SIG-M5 (cell line): Measurements from ENCODE around the gene NRCAM.

Source experiments
- DNase-seq: peaks from one replicate; lab custom pipeline; 2025; lab: John Stamatoyannopoulos, UW

Gene NRCAM

DNA sequence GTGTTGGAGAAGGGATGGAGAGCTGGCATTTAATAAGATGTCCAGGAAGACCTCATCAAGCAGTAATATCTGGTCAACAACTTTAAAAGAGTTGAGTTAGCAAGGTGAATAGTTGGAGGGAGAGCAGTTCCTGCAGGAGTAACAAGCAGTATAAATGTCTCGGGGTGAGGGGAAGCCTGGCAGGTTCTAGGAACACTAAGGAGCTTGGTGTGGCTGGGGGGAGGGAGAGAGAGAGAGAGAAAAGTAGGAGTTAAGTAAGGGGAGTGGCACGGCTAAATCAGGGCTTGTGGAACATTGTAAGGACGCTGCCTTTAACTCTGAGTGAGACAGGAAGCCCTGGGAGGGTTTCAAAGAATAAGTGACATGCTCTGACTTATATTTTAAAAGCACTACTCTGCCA is 304.0 kb downstream of the NRCAM start:
- no peak for DNase-seq

DNA sequence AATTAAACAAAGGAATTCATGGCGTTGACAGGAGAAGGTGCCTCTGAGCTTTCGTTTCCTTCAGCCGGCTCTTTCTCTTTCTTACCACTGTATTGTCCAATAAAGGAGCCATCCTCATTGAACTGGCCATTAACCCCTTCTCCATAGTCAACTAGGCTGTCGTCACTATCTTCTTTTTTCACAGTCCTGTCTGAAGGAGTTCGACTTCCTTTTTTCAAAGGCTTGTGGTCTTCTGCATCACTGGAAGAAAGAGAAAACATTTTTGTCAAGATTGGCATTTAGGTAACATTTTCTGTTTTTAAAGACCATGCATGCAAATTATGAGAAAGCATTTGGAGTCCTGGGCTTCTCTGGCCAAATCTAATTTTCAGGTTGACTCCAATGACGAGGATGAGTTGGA is 306.3 kb downstream of the NRCAM start:
- no peak for DNase-seq

DNA sequence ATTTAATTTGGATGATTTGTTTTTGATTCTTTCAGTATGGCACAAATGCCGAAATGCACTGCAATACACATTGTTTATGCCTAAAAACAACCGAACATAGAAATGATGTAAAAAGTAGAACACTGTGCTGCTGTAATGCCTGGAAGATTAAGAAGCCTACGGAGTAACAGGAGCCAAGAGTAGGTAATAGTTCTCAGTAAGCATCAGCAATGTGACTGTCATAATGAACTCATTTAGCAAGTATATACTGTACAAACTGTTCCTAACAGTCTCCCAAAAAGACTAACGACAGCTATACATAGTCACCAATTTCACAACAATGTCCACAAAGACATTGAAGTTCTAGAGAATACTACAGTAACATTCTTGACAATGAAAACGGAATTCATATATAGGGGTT is 307.1 kb downstream of the NRCAM start:
- no peak for DNase-seq

DNA sequence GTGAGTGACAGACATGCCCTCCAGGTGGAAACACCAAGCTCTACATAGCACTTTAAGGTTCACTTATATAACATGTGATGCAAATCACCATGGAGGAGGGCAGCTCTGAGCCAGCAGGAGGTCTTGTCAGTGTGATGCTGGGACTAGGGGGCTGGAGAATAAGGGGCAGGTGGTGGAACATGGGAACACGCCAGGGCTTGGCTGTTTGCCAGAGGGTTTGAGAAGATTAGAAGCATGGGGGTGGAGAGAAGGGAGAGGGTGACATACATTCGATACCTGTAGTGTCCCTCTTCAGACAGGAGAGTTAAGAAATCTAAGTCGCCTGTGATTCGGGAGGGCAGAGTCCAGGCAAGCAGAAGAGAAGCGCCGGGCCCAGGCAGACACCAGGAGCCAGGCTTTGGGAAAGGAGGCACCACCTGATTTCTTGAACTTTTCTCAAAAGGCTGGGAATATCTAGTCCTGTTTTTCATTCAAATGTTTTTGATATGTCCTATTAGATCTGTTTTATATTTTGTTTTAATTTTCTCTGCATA is 309.1 kb downstream of the NRCAM start:
- DNase-seq, result no peak

DNA sequence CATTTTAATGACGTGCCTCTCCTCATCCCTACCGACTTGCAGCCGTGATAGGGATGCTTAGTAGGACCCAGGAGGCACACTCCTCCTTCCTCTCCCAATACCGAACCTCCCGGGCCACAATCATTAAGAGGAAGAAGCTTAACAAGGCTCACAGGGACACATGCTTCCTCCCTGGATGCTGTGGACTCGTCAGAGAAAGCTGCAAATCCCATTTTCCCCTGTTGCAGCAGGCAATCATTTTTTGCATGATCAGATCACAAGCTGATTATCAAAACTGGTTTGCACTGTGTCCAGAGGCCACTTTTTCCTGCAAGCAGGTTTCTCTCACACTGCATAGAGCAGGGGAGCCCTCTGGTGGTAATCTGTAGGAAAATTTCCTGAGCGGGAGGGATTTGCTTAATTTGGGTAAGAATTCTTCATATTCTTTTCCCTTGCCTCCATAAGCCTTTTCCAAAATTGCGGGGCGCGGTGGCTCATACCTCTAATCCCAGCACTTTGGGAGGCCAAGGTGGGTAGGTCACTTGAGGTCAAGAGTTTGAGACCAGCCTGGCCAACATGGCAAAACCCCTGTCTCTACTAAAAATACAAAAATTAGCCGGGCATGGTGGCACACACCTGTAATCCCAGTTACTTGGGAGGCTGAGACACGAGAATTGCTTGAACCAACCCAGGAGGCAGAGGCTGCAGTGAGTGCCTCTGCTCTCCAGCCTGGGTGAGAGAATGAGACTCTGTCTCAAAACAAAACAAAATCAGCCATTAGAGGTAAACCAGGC is 310.0 kb downstream of the NRCAM start:
- no peak for DNase-seq

DNA sequence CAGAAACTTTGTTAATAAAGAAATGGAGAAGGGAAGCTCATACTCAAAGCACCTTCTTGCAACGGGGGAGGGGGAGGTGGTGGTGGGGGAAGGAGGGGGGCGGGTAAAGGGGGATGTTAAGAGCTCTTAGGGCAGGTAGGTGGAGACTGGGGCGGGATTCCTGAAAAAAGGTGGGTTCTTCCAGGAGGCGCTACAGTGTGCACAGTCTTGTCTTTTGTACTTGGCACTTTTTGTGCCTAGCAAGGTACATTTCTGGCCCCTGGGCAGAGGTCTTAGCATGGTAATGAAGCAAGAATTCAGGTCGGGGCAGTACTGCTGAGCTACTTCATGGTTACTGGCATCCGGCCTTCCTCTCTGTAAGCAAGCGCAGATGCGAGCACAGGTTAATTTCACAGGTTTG is 310.8 kb downstream of the NRCAM start:
- no peak for DNase-seq

DNA sequence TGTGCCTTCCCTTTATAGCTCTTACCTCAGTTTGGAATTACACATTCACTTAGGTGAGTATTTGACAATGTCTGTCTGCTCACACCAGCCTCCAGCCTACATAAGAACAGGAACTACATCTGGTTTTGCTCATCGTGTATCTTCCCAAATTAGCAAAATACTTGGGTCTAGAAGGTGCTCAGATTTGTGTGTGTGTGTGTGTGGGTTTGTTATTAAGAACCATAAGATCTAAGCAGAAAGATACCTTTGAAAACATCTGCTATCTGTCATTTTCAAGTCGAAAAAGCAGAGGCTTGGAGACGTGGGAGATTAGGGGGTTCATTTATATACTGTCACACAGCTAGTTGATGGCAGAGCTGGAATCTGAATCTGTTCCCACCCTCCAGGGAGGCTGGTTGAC is 311.3 kb downstream of the NRCAM start:
- no peak for DNase-seq

DNA sequence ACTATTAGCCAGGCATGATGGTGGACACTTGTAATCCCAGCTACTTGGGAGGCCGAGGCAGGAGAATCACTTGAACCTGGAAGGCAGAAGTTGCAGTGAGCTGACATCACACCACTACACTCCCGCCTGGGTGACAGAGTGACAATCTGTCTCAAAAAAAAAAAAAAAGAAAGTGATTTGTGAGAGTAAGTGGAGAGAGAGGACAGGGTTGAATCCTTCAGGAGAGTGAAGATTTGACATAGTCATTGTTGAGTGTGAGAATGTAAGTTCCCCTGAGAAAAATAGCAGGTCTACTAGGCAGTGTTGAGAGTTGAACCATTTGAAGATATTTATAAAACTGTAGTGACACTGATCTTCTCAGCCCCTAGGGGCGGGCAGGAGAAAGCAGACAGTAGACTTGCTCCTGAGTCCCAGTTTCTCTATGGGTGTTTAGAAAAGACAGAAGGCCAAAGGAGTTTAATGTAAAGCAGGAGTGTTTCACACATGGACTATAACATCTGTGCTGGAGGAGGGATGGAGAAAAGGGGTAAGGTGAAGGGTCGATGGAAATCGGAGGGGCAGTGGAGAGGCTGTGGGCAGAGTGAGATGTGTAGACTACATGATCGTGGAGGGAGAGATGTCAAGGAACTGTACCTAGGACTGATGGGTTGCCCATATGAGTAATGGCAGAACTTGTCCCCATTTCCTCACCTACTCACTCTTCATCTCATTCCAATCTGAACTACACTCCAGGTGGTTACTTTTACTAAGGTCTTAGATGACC is 312.4 kb downstream of the NRCAM start:
- DNase-seq, result no peak

DNA sequence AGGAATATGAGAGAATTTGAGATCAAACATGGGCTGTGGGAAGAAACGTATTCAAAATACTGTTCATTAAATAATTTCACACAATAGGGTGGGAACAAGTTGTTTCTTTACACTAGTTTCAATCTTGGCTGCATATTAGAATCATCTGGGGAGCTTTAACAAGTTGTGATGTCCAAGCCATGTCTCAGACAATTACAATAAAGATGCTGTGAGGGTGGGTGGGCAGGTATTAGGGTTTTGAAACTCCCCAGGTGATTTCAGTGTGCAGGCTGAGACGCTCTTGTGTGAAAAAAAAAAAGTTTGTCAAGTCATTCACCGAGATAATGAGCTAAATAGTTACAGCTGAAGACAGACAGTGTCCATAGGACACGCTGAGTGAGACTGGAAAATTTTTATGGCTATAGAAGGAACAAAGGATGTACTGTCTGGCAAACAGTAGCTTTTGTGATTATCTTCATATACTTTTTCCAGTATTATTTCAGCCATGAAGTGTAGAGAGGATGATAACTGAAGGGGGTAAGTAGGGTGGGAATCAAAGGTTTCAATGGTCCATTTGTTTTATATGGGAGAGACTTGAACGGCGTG is 313.5 kb downstream of the NRCAM start:
- no peak for DNase-seq

DNA sequence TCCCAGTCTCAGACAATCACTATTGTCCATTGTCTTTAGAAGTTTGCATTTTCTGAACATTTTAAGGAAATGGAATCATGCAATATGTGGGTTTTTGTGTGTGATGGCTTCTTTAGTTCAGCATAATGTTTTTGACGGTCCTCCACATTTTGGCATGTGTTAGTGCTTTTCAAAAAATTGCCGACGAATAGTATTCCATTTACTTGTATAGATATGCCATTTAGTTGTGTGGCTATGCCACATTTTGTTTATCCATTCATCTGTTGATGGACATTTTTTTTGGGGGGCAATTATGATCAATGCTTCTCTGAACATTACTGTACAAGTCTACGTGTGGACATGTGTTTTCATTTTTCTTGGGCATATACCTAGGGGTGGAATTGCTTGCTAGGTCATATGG is 314.1 kb downstream of the NRCAM start:
- no peak for DNase-seq

DNA sequence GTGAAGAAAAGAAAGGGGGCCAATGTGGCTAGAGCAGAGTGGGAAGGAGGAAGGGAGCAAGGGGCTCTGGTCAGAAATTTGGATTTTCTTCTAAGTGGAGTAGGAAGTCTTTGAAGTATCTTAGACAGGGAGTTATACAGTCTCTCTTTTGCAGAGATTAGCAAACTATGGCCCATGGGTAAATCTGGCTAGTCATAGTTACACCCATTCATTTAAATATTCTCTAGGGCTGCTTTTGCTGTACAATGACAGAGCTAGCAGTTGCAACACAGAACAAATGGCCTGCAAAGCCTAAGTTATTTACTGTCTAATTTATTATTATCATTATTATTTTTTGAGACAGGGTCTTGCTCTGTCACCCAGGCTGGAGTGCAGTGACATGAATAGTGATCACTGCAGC is 315.6 kb downstream of the NRCAM start:
- DNase-seq, result no peak

DNA sequence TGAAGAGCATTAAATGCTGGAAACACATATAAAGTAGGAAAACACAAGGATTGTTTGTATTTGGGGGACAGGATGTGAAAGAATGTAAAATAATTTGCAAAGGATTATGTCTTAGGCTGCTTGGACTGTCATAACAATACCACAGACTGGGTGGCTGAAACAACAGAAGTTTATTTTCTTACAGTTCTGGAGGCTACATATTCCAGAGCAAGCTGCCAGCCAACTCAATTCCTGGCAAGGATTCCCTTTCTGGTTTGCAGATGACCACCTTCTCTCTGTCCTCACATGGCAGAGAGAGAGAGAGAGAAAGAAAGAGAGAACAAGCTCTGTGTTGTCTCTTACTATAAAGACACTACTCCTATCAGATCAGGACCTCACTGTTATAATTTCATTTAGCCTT is 317.3 kb downstream of the NRCAM start:
- no peak for DNase-seq

DNA sequence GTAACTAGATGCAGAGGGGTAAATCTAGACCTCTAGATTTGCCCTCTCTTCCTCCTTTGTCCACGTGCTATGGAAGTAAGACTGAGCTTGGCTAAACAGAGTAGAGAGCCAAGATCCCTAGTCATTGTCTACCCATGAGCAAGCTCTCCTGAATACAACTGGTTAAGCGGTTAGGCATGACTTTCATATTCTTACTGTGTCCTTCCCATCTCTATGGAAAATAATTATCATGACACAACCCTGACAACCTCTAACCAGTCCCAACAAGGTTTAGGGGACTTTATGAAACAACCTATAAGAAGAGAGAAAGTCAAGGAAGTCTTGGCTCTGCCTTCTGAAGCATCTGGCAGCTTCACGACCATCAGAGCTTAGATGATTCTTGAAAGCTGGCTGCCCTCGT is 318.2 kb downstream of the NRCAM start:
- no peak for DNase-seq

DNA sequence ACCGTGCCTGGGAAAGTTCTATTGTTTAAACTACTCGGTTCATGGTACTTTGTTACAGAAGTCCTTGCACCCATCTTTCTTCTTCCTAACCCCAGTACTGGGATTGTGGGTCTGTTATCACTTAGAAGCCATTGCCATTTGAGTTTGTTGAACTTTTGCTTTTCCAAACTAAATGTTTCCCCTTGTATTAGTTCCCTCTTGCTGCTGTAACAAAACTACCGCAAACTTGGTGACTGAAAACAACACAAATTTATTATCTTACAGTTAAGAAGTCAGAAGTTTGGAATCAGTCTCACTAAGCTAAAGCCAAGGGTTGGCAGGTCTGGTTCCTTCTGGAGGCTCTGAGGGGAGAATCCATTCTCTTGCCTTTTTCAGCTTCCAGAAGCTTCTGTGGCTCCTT is 319.2 kb downstream of the NRCAM start:
- no peak for DNase-seq

DNA sequence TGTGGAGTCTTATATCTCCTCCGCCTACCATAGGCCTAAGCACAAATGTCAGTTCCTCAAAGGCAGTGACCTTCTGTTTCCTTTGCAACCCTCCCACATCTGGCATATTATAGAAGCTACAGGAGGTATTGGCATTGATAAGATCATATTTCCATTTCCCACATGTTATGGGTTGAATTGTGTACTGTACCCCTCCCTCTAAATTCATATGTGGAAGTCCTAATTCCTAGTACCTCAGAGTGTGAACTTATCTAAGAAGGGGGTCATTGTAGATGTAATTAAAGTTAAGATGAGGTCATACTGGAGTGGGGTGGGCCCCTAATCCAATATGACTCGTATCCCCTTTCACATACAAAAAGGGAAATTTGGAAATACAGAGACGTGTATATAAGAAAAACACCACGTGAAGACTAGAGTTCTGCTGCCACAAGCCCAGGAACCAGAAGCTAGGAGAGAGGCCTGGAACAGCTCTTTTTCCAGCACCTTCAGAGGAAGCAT is 320.0 kb downstream of the NRCAM start:
- DNase-seq, result no peak

DNA sequence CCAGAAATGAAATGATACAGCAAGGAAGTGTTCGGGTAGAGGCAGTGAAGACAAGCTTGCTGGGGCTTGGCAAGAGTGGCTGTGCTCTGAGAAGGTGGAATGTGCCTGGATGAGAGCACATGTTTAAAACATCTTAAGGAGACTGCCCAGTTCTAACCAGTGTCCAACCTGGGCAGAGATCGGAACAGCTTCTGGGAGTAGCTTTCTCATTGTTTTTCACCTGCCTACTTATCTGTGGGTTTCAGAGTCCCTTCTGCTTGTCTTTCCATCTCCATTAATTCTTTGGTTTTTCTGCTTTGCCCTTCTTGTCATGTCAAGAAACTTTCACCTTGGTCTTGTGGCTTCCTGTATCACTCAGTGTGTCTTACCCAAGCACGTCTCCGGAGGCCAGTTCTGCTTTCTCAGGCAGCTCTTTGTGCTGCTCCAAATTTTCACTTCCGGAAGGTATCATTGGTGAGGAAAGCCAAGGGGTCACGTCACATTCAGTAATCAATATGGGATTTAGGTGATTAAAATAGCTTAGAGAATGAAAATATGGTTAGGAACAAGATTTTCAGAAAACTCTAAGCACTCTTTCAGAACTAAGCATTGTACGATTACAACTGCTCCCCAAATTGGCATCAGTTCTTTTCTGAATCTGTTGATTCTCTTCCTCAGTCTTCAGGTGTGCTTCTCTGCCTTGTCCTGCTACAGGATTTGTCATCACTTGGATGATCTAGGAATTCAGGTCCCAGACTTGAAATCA is 320.6 kb downstream of the NRCAM start:
- no peak for DNase-seq

DNA sequence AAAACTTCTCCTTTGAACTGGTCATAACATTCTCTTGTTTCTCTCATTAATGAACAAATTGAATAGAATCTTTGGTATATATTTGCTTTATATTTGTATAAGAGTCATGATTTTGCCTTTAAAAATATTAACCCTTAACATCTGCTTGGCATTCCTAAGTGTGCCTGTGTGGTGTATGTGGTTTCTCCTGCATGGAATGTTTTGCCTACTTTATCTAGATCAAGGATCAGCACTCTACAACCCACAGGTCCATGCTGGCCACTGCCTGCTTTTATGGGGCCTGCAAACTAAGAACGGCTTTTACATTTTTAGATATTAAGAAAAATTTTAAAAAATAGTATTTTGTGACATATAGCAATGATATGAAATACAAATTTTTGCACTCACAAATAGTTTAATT is 321.8 kb downstream of the NRCAM start:
- no peak for DNase-seq

DNA sequence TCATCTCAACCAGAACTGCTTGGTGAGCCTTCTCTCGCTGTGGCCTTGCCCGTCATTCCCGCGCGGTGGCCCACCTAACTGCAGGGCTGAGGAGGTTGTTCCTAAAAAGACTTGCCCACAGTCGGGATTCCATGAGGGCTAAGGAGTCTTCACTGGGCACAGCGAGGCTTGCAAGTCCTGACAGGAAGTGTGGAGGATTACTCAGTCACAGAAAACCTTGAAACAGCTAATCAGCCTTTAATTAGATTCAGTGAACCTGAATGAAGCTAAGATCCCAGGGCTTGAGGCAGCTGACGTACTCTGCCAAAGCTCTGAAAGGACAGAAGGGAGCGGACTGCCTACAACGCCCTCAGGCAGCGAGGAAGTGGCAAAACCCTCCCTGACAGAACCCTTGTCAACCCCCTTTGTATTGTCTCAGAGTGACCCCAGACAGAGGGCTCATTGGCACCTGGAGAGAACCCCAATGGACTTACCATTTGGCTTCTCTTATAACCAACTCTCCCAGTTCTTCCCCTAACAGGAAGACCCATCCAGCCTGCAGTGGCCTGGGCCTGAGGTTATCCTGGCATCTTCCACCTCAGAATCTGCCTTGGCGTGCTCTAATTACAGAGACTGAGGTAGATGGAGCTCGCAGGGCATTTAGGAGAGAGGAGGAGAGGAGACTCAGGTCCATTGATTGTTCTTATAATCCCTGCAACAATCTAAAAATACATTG is 323.5 kb downstream of the NRCAM start:
- DNase-seq, result no peak

DNA sequence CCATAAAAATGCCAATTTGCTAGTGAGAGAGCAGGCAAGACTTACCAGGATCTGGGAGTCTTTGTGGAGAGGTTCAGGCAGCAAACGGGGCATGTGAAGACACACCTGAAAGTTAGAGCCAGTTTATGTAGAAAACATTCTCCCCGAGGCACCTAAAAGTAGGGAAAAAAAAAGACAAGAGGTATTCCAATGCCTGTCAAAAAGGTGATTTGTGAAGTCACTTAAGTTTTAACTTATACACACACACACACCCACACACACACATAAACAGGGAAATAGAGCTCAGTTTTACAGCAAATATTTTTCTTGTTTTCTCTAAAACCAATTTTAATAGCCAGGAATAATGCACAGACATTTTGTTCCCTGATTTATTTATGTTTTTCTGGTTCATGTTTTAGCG is 326.0 kb downstream of the NRCAM start, which contains the start of gene LAMB4:
LAMB4 (minus strand) TSS at position 101 of the 400 bp plus-strand sequence. CDS start 7,197 bp downstream, outside the sequence.
- DNase-seq, result no peak

DNA sequence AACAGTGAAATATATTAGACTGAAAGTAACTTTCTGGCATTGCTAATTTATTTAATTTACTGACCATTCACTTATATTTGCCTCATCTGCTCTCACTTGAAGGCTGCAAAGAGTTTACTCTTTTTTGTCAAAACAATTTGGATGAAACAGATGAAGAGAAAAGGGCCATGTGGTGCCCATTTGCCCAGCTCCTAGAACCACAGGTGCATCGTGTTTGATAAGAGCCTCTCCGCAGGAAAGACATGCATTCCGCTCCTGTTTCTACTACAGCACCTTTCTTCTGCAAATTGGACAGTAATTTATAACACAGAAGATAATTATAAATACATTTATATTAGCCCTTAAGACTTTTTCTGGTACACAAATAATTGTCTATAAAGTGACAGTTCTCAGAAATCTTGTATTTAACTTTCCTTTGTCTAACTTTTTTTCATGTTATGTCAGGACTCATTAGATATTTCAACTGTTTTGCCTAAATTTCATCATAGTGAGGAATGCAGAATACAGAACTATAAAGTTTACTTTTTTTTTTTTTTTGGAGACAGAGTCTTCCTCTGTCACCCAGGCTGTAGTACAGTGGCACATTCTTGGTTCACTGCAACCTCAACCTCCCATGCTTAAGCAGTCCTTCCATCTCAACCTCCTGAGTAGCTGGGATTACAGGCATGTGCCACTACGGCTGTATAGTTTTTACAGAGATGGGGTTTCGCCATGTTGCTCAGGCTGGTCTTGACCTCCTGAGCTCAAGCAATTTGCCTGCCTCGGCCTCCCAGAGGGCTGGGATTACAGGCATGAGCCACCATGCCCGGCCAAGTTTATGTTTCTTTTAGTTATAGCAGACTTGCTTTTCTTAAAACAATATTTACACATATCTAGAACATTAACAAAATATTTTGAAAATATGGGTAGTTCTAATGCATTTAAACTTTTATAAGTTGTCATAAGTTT is 326.9 kb downstream of the NRCAM start:
- no peak for DNase-seq
